Esophagus squamous epithelium (tissue), 5 donors: ENCODE results near the gene RAB1B. TPM values are rescaled to one million over a fixed set of nuclear protein-coding genes. Genes with fewer than 3 reads are reported as not detected.

ENCODE experiments used
- DNase-seq: peaks from one replicate; lab custom pipeline; 2025; lab: John Stamatoyannopoulos, UW
- H3K27ac ChIP-seq, 4 donors: fragments of 200-600 bp; sonication (generic); one replicate each; pipeline ENCODE4 v1.5.1; 2016 to 2019; ENCODE audit warnings: mild to moderate bottlenecking in 1 of 4
- H3K27me3 ChIP-seq, 4 donors: fragments of 200-600 bp; sonication (generic); 1 replicate in 3 of 4; 2 replicates in 1 of 4; pipeline versions ENCODE4 v1.5.1 to v1.6.0; 2017 to 2021; ENCODE audit warnings: antibody characterized with exemption in 1 of 4
- H3K36me3 ChIP-seq, 3 donors: fragments of 200-600 bp; sonication (generic); one replicate each; pipeline ENCODE4 v1.5.1; 2016 to 2019
- H3K4me1 ChIP-seq, 3 donors: fragments of 200-600 bp; sonication (generic); one replicate each; pipeline ENCODE4 v1.5.1; 2017 to 2019
- H3K4me3 ChIP-seq, 4 donors: fragments of 200-600 bp; sonication (generic); 1 replicate in 3 of 4; 2 replicates in 1 of 4; pipeline ENCODE4 v1.5.1; 2016 to 2019; ENCODE audit warnings: mild to moderate bottlenecking in 2 of 4, moderate library complexity in 1 of 4
- H3K9me3 ChIP-seq, 3 donors: fragments of 200-600 bp; sonication (generic); one replicate each; pipeline ENCODE4 v1.5.1; 2016 to 2019
- CTCF ChIP-seq, 6 experiments: fragments of 450-650 bp in 4 of 6; fragments of 200-600 bp in 2 of 6; sonication (generic) in 2 of 6; IDR thresholded peaks; one replicate each; pipeline ENCODE4 v1.5.1; 2016 to 2019; ENCODE audit warnings: antibody characterized with exemption in 6 of 6, mild to moderate bottlenecking in 4 of 6, moderate library complexity in 4 of 6
- POLR2A ChIP-seq, 4 donors: fragments of 450-650 bp; IDR thresholded peaks; one replicate each; pipeline ENCODE4 v1.6.1; 2017; ENCODE audit warnings: antibody characterized with exemption in 4 of 4, mild to moderate bottlenecking in 4 of 4, moderate library complexity in 3 of 4
- WGBS, 2 donors: methylation state at CpG; one replicate each; pipeline ENCODE4 v1.1.5; 2018; 5-methylcytosine and 5-hydroxymethylcytosine counted together
- intact Hi-C: fragments of 100-400 bp; cut with DNase I; formaldehyde crosslinking; loops from one replicate; pipeline ENCODE4 v1.15.0; 2022
- total RNA-seq, 4 donors: library from RNA; depleted of rRNA; stranded (reverse); fragments of >200 nt; gene quantifications; one replicate each; pipeline ENCODE4 v1.1.0, GENCODE V29; 2016
- donor health status: DM: yes; HTN: yes; CAD: no.

The RAB1B gene
- 100 to 1,000 TPM in 2 of 4 donors, 10 to 100 TPM in 2; 83.7 to 148 (median 110) TPM for total RNA-seq

GRCh38 chr11:66268244-66268951 lies at the start of gene RAB1B:
RAB1B (plus strand) TSS chr11:66268639; CDS start chr11:66268680, 41 bp downstream.
- intact Hi-C loops = no loop called here
- Histone ChIP-seq H3K9me3 (no peaks in the 10 kb centered on the region), H3K27me3 (no peaks in the 10 kb centered on the region), H3K36me3 (peaks cover 11 to 63% (median 16%) of the 10 kb centered on the region in 3 donors), H3K4me1 (peaks cover 9 to 70% (median 17%) of the 10 kb centered on the region in 3 donors), H3K4me3 (peak within 1 kb of the TSS; percentile 84 to 97 (median 90)), H3K27ac (peak within 1 kb of the TSS; percentile 89 to 99 (median 97))
- TF ChIP-seq POLR2A (IDR thresholded peaks at IDR 0.05) (peak in 3 of 4 donors; percentile 19 to 80 (median 67)), CTCF (IDR thresholded peaks at IDR 0.05) (peak in 2 of 6 experiments; percentile 2 to 27)
- 0 to 2% methylated on average over 3 to 11 of the region's 64 CpGs for WGBS, 2 donors
- peak; percentile 95 for DNase-seq

DNA sequence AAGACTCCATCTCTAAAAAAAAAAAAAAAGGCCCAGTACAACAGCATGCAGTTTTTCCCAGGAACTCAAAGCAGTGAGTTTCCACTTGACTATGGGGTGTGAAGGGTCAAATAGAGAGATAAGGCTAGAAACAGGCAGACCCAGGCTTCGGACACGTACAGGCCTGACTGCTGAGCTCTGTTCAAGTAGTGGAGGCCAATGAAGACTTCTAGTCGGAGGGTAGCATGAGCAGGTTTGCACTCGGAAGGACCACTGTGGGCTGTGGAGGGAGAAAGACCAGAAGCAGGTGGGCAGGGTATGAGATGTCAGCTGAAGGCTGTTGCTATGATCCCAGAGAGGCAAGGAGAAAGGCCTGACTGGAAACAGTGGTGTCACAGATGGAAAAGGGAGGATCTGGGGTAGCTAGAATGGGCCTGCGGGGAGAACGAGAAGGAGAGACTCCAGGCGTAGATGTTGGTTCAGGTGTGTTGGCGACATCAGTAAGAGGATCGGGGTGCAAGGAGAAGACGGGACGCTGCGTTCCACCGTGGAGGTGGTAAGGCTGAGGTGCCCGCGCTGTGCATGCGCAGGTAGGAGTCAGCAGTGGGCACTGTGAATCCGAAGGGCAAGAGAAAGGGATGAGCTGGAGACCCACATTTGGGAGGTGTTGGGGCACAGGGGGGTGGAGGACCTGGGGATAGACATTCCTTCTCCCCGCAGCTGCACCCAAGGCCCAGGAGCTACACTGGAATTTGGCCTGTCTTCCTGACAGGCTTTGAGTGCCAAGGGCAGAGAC lies 49.4 kb upstream of the RAB1B start:
- peaks cover 0 to 14% (median 0%) of the 10 kb centered on the region in 3 donors for H3K4me1 ChIP-seq
- H3K4me3 ChIP-seq = no peak overlapping the region
- no peaks in the 10 kb centered on the region for H3K27me3 ChIP-seq
- intact Hi-C loops = no loop called here
- H3K27ac ChIP-seq = no peak overlapping the region
- peaks cover 12 to 88% (median 28%) of the 10 kb centered on the region in 3 donors for H3K36me3 ChIP-seq
- DNase-seq = no peak
- TF ChIP-seq CTCF (IDR thresholded peaks at IDR 0.05) (no peak), POLR2A (IDR thresholded peaks at IDR 0.05) (no peak)
- 94 to 95% methylated on average over 18 of the region's 18 CpGs for WGBS, 2 donors
- H3K9me3 ChIP-seq = no peaks in the 10 kb centered on the region

DNA sequence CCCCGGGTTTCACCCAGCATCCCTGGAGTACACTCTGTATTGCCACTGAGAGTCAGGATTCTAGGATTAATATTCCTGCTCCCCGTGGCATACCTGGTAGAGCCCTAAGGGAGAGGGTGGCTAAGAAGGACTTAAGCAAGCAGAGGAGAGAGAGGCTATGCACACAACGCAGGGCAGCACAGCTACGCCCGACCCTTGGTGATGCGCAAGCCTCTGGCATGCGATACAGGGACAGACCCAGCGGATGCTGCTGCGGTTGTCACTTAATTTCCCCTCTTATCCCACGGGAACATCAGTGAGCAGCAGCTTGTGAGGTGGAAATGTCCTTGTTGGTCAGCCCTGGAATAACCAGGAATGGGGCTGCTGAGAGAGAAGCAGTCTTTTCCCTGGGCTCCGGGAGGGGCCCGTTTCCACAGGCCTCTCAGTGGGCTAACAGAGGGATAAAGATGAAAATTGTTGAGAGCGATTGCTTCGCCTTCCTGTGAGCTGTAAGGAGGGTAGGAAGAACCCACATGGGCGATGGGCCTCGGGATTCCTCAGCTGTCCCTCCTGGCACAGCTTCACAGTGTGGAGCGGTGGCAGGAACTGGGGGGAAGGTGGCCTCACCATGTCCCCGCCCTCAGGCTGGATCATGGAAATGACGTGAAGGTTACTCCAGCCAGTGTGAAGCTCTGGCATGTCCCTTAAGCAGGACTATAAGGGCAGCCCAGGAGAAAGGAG lies 48.4 kb upstream of the RAB1B start:
- H3K9me3 ChIP-seq = no peaks in the 10 kb centered on the region
- H3K27me3 ChIP-seq = no peaks in the 10 kb centered on the region
- H3K4me3 ChIP-seq = no peak overlapping the region
- intact Hi-C loops = loop anchor here (10.0 kb wide), 1 partner anchor 65 kb away; the partner anchor contains the start of gene YIF1A
- no peak for DNase-seq
- TF ChIP-seq POLR2A (IDR thresholded peaks at IDR 0.05) = no peak
- no peak for TF ChIP-seq CTCF (IDR thresholded peaks at IDR 0.05)
- H3K4me1 ChIP-seq = peaks cover 0 to 14% (median 0%) of the 10 kb centered on the region in 3 donors
- 93 to 97% methylated on average over 14 to 16 of the region's 19 CpGs for WGBS, 2 donors
- H3K27ac ChIP-seq = no peak overlapping the region
- peaks cover 21 to 88% (median 34%) of the 10 kb centered on the region in 3 donors for H3K36me3 ChIP-seq

DNA sequence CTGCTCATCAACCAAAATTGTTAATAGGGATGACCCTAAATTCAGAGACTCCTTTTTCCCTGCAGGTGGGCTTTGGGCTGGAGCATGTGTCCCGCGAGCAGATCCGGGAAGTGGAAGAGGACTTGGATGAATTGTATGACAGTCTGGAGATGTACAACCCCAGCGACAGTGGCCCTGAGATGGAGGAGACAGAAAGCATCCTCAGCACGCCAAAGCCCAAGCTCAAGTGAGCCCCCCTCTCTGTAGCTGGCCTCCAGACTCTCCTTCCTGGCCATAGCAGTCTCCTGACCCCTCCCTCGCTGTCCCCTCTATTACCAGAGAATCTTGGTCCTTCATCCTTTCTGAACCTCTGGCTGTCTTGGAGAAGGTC lies 47.9 kb upstream of the RAB1B start:
- intact Hi-C loops = loop anchor here (10.0 kb wide), 1 partner anchor 64 kb away; the partner anchor contains the start of gene YIF1A
- TF ChIP-seq CTCF (IDR thresholded peaks at IDR 0.05) (no peak), POLR2A (IDR thresholded peaks at IDR 0.05) (no peak)
- no peaks in the 10 kb centered on the region for H3K9me3 ChIP-seq
- no peak for DNase-seq
- H3K36me3 ChIP-seq = peaks cover 21 to 86% (median 35%) of the 10 kb centered on the region in 3 donors
- H3K4me1 ChIP-seq = peaks cover 0 to 14% (median 0%) of the 10 kb centered on the region in 3 donors
- H3K27me3 ChIP-seq = no peaks in the 10 kb centered on the region
- H3K27ac ChIP-seq = no peak overlapping the region
- WGBS, 2 donors = 89 to 100% methylated on average over 1 of the region's 6 CpGs
- H3K4me3 ChIP-seq = no peak overlapping the region
